Measurements from ENCODE around the gene ARPP21. TPM values are rescaled to one million over a fixed set of nuclear protein-coding genes. Genes with fewer than 3 reads are reported as not detected.

The ARPP21 gene
- total and polyA plus RNA-seq, 2 donors (not counting 3 experiments of a cell fraction or from before 2014, with no cell fraction given): not detected

DNA sequence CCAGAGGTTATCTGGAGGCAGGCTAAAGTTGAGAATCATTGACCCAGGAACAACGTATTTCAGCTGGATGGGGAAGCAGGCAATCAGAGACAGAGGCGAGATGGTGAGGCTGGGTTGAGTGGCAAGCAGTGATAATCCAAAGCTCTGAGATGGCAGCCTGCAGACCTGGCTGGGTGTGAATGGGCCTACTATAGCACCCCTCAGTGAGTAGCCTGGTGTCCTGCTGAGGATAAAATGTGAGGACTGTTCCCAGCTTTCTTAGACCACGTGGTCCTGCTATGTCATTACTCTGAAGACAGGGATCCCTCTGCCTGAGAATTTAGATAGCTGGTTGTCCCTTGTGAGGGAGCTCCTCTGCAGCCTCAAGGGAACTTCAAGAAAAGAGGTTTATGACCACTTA is 141.5 kb downstream of the ARPP21 start:
- ChIA-PET CTCF (no interaction called here), POLR2A (no interaction called here)
- peaks cover 0 to 2% of the 10 kb centered on the region in 2 experiments for H3K27me3 ChIP-seq (ENCODE audit: control insufficient read depth in 2 of 2, insufficient read depth in 2 of 2, low read length in 2 of 2)
- intact Hi-C loops (cut with micrococcal nuclease): no loop called here
- dilution Hi-C loops (cut with MboI; ENCODE audit: extremely low pct_ligation_motif_present, low sequenced_read_pairs): no loop called here
- H3K9me1 ChIP-seq (replicated peaks; ENCODE audit: control insufficient read depth, extremely low read depth, insufficient read depth, low read length): no peaks in the 10 kb centered on the region
- no peaks in the 10 kb centered on the region for H3K4me1 ChIP-seq (ENCODE audit: control insufficient read depth, extremely low read depth, insufficient read depth, low read length)
- H2AFZ ChIP-seq (ENCODE audit: low read depth, low read length): no peak overlapping the region
- no peak for FAIRE-seq
- H3K4me2 ChIP-seq (ENCODE audit: insufficient read depth, low read length): no peak overlapping the region
- H3K36me3 ChIP-seq (ENCODE audit: control insufficient read depth in 2 of 2, extremely low read depth in 1 of 2, insufficient read depth in 2 of 2, low read length in 2 of 2): no peaks in the 10 kb centered on the region
- no peak overlapping the region for H3K4me3 ChIP-seq (replicated peaks in 1 of 3; ENCODE audit: insufficient read depth in 1 of 3, low read depth in 1 of 3, low read length in 3 of 3)
- no peak overlapping the region for H3K27ac ChIP-seq (ENCODE audit: insufficient read depth, low read depth, low read length)
- H4K20me1 ChIP-seq (replicated peaks; ENCODE audit: control insufficient read depth, extremely low read depth, insufficient read depth, low read length): no peaks in the 10 kb centered on the region
- no peak overlapping the region for H3K9ac ChIP-seq (replicated peaks; ENCODE audit: extremely low read depth, insufficient read depth, low read length)
- H3K79me2 ChIP-seq (ENCODE audit: control insufficient read depth, insufficient read depth, low read length): no peaks in the 10 kb centered on the region
- no peaks in the 10 kb centered on the region for H3K9me3 ChIP-seq (replicated peaks; ENCODE audit: control insufficient read depth, insufficient read depth, low read length)
- no peak for DNase-seq (ENCODE audit: low read depth, low spot score)
- no TSS peak for BruUV-seq (replicated peaks)
- no peak for TF ChIP-seq FOS (IDR thresholded peaks at IDR 0.05; ENCODE audit: borderline replicate concordance, insufficient read depth, low read length)
- no peak for TF ChIP-seq MYC (IDR thresholded peaks at IDR 0.05; ENCODE audit: low read depth, low read length)
- TF ChIP-seq POLR2A (IDR thresholded peaks at IDR 0.05; ENCODE audit: low read depth, low read length): no peak
- TF ChIP-seq, protein P1, sequence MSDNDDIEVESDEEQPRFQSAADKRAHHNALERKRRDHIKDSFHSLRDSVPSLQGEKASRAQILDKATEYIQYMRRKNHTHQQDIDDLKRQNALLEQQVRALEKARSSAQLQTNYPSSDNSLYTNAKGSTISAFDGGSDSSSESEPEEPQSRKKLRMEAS (IDR thresholded peaks at IDR 0.05; ENCODE audit: insufficient read depth, insufficient read length): no peak
- no peak for TF ChIP-seq JUN (IDR thresholded peaks at IDR 0.05; ENCODE audit: borderline replicate concordance, insufficient read depth, insufficient read length, low read depth)
- TF ChIP-seq, protein P2, sequence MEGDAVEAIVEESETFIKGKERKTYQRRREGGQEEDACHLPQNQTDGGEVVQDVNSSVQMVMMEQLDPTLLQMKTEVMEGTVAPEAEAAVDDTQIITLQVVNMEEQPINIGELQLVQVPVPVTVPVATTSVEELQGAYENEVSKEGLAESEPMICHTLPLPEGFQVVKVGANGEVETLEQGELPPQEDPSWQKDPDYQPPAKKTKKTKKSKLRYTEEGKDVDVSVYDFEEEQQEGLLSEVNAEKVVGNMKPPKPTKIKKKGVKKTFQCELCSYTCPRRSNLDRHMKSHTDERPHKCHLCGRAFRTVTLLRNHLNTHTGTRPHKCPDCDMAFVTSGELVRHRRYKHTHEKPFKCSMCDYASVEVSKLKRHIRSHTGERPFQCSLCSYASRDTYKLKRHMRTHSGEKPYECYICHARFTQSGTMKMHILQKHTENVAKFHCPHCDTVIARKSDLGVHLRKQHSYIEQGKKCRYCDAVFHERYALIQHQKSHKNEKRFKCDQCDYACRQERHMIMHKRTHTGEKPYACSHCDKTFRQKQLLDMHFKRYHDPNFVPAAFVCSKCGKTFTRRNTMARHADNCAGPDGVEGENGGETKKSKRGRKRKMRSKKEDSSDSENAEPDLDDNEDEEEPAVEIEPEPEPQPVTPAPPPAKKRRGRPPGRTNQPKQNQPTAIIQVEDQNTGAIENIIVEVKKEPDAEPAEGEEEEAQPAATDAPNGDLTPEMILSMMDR (IDR thresholded peaks at IDR 0.05; ENCODE audit: extremely low read depth in 1 of 2, insufficient read depth in 1 of 2, low read depth in 1 of 2, low read length in 2 of 2): no peak
- no peak for TF ChIP-seq POLR2AphosphoS5 (IDR thresholded peaks at IDR 0.05; ENCODE audit: insufficient read depth, low read depth, low read length)

Data from endothelial cell of umbilical vein (primary cell).